Measurements from ENCODE around the gene FAM83C. TPM values are rescaled to one million over a fixed set of nuclear protein-coding genes. Genes with fewer than 3 reads are reported as not detected.

The FAM83C gene
- total and polyA plus RNA-seq, 2 donors (not counting 1 experiment from before 2014, with no cell fraction given), result 0.02 TPM; not detected in 1

GRCh38 chr20:35277127-35277526 lies 15.1 kb downstream of the FAM83C start:
- peak overlapping the region; percentile 51 to 84 (median 80) for H3K4me3 ChIP-seq (replicated peaks in 1 of 4; ENCODE audit: control extremely low read depth in 1 of 4, insufficient read depth in 1 of 4, low read depth in 3 of 4, low read length in 4 of 4)
- no peaks in the 10 kb centered on the region for H3K27me3 ChIP-seq (ENCODE audit: control insufficient read depth, insufficient read depth, low read length)
- H3K4me1 ChIP-seq (ENCODE audit: control insufficient read depth, extremely low read depth, insufficient read depth, low read length), result peaks cover 4% of the 10 kb centered on the region
- peak overlapping the region; percentile 86 for H3K9ac ChIP-seq (ENCODE audit: insufficient read depth, low read length)
- TF ChIP-seq EZH2 (IDR thresholded peaks at IDR 0.05; ENCODE audit: low read length, missing control alignments), result no peak
- TF ChIP-seq CTCF (conservative IDR thresholded peaks at IDR 0.05 in 1 of 2, IDR thresholded peaks at IDR 0.05 in 1 of 2; ENCODE audit: low read depth in 1 of 2, low read length in 2 of 2), result no peak
- no peak for DNase-seq (ENCODE audit: low read depth in 2 of 2)
- H3K9me3 ChIP-seq (ENCODE audit: control insufficient read depth, insufficient read depth, low read depth, low read length), result no peaks in the 10 kb centered on the region
- peak overlapping the region; percentile 91 for H3K27ac ChIP-seq (ENCODE audit: insufficient read depth, low read length)
- peaks cover 35% of the 10 kb centered on the region for H3K36me3 ChIP-seq (ENCODE audit: control insufficient read depth, insufficient read depth, low read length)
- H2AFZ ChIP-seq (ENCODE audit: low read length), result no peak overlapping the region
- H4K20me1 ChIP-seq (ENCODE audit: control insufficient read depth, extremely low read depth, insufficient read depth, low read length), result no peaks in the 10 kb centered on the region
- peaks cover 32% of the 10 kb centered on the region for H3K79me2 ChIP-seq (ENCODE audit: control insufficient read depth, insufficient read depth, low read length)
- H3K4me2 ChIP-seq (ENCODE audit: extremely low read depth, insufficient read depth, low read length), result peak overlapping the region; percentile 78

- H3K27me3 ChIP-seq (ENCODE audit: control insufficient read depth, insufficient read depth, low read length), result no peaks in the 10 kb centered on the region
- no peaks in the 10 kb centered on the region for H3K9me3 ChIP-seq (ENCODE audit: control insufficient read depth, insufficient read depth, low read depth, low read length)
- no peak overlapping the region for H2AFZ ChIP-seq (ENCODE audit: low read length)
- H3K4me1 ChIP-seq (ENCODE audit: control insufficient read depth, extremely low read depth, insufficient read depth, low read length), result peaks cover 5% of the 10 kb centered on the region
- H3K9ac ChIP-seq (ENCODE audit: insufficient read depth, low read length), result peak overlapping the region; percentile 86
- TF ChIP-seq CTCF (conservative IDR thresholded peaks at IDR 0.05 in 1 of 2, IDR thresholded peaks at IDR 0.05 in 1 of 2; ENCODE audit: low read depth in 1 of 2, low read length in 2 of 2) (no peak), EZH2 (IDR thresholded peaks at IDR 0.05; ENCODE audit: low read length, missing control alignments) (no peak)
- H3K4me3 ChIP-seq (replicated peaks in 1 of 4; ENCODE audit: control extremely low read depth in 1 of 4, insufficient read depth in 1 of 4, low read depth in 3 of 4, low read length in 4 of 4), result peak overlapping the region; percentile 51 to 84 (median 80)
- peaks cover 26% of the 10 kb centered on the region for H3K79me2 ChIP-seq (ENCODE audit: control insufficient read depth, insufficient read depth, low read length)
- no peaks in the 10 kb centered on the region for H4K20me1 ChIP-seq (ENCODE audit: control insufficient read depth, extremely low read depth, insufficient read depth, low read length)
- peaks cover 32% of the 10 kb centered on the region for H3K36me3 ChIP-seq (ENCODE audit: control insufficient read depth, insufficient read depth, low read length)
- H3K4me2 ChIP-seq (ENCODE audit: extremely low read depth, insufficient read depth, low read length), result peak overlapping the region; percentile 78
- DNase-seq (ENCODE audit: low read depth in 2 of 2), result no peak
- peak overlapping the region; percentile 91 for H3K27ac ChIP-seq (ENCODE audit: insufficient read depth, low read length)
These were observed 15.8 kb downstream of the FAM83C start for GRCh38 chr20:35276408-35276807.

- no peak overlapping the region for H3K9ac ChIP-seq (ENCODE audit: insufficient read depth, low read length)
- no peak for DNase-seq (ENCODE audit: low read depth in 2 of 2)
- no peak overlapping the region for H3K4me3 ChIP-seq (replicated peaks in 1 of 4; ENCODE audit: control extremely low read depth in 1 of 4, insufficient read depth in 1 of 4, low read depth in 3 of 4, low read length in 4 of 4)
- no peak overlapping the region for H3K4me2 ChIP-seq (ENCODE audit: extremely low read depth, insufficient read depth, low read length)
- H3K27ac ChIP-seq (ENCODE audit: insufficient read depth, low read length), result no peak overlapping the region
- H2AFZ ChIP-seq (ENCODE audit: low read length), result no peak overlapping the region
- no peaks in the 10 kb centered on the region for H4K20me1 ChIP-seq (ENCODE audit: control insufficient read depth, extremely low read depth, insufficient read depth, low read length)
- H3K27me3 ChIP-seq (ENCODE audit: control insufficient read depth, insufficient read depth, low read length), result no peaks in the 10 kb centered on the region
- TF ChIP-seq CTCF (conservative IDR thresholded peaks at IDR 0.05 in 1 of 2, IDR thresholded peaks at IDR 0.05 in 1 of 2; ENCODE audit: low read depth in 1 of 2, low read length in 2 of 2), result no peak
- no peak for TF ChIP-seq EZH2 (IDR thresholded peaks at IDR 0.05; ENCODE audit: low read length, missing control alignments)
- H3K36me3 ChIP-seq (ENCODE audit: control insufficient read depth, insufficient read depth, low read length), result peaks cover 29% of the 10 kb centered on the region
- peaks cover 6% of the 10 kb centered on the region for H3K4me1 ChIP-seq (ENCODE audit: control insufficient read depth, extremely low read depth, insufficient read depth, low read length)
- no peaks in the 10 kb centered on the region for H3K9me3 ChIP-seq (ENCODE audit: control insufficient read depth, insufficient read depth, low read depth, low read length)
- H3K79me2 ChIP-seq (ENCODE audit: control insufficient read depth, insufficient read depth, low read length), result peaks cover 22% of the 10 kb centered on the region
These were observed 16.4 kb downstream of the FAM83C start for GRCh38 chr20:35275741-35276251.

All from fibroblast of lung (primary cell).